PC-3 (cell line): ENCODE measurements around the gene SLC15A4. TPM values are rescaled to one million over a fixed set of nuclear protein-coding genes. Genes with fewer than 3 reads are reported as not detected.
"Not testable (repeated sequence)": the region's sequence is repeated elsewhere in the genome, so short reads cannot be mapped to it uniquely, and the experiment has no call there.

ENCODE experiments used
- ATAC-seq: fragments of 200-7000 bp; cut with Tn5 transposase; 2 replicates; pipeline ENCODE4 v1.9.1; 2020; ENCODE audit warnings: mild to moderate bottlenecking, moderate library complexity
- BruUV-seq: library from RNA; stranded (reverse); fragments of 400-500 nt; replicated peaks from 2 replicates; lab custom pipeline; 2021; lab: Mats Ljungman, UMichigan
- CTCF ChIA-PET: fragments of 300-600 bp; sonication (Branson Sonifier 250); formaldehyde crosslinking; loops from one replicate; lab custom pipeline; 2022; ENCODE audit warnings: antibody characterized with exemption; lab: Charles Lee
- POLR2A ChIA-PET: fragments of 300-600 bp; sonication (Branson Sonifier 250); formaldehyde crosslinking; loops from one replicate; lab custom pipeline; 2022; ENCODE audit warnings: antibody characterized with exemption; ENCODE audit not compliant: unreplicated experiment; lab: Charles Lee
- DNase-seq: peaks from one replicate; pipeline ENCODE4 v3.0.0-alpha.2; 2015
- H2AFZ ChIP-seq: fragments of 300-600 bp; sonication (generic); 2 replicates; pipeline ENCODE4 v1.6.0; 2016; ENCODE audit warnings: antibody characterized with exemption, low read length
- H3F3A ChIP-seq: fragments of 300-600 bp; sonication (generic); one replicate; pipeline ENCODE4 v1.6.0; 2017; ENCODE audit warnings: antibody characterized with exemption, low read length, control low read depth, mild to moderate bottlenecking; ENCODE audit not compliant: unreplicated experiment
- H3K27ac ChIP-seq: fragments of 300-600 bp; sonication (generic); 2 replicates; pipeline ENCODE4 v1.5.1; 2016; ENCODE audit warnings: mild to moderate bottlenecking, low read length
- H3K27me3 ChIP-seq: fragments of 300-600 bp; sonication (generic); 2 replicates; pipeline ENCODE4 v1.6.1; 2016; ENCODE audit warnings: low read length, mixed read lengths
- H3K36me3 ChIP-seq: fragments of 300-600 bp; sonication (generic); 2 replicates; pipeline ENCODE4 v1.6.1; 2016; ENCODE audit warnings: low read depth, mixed run types, low read length, mixed read lengths
- H3K4me1 ChIP-seq: fragments of 300-600 bp; sonication (generic); 2 replicates; pipeline ENCODE4 v1.5.1; 2016; ENCODE audit warnings: low read length; ENCODE audit not compliant: insufficient read depth
- H3K4me2 ChIP-seq: fragments of 300-600 bp; sonication (generic); 2 replicates; pipeline ENCODE4 v1.6.0; 2016; ENCODE audit warnings: low read length
- H3K4me3 ChIP-seq: fragments of 300-600 bp; sonication (generic); 2 replicates; pipeline ENCODE4 v1.5.1; 2016; ENCODE audit warnings: mild to moderate bottlenecking, low read length, mixed read lengths
- H3K79me2 ChIP-seq: fragments of 300-600 bp; sonication (generic); 2 replicates; pipeline ENCODE4 v1.6.1; 2017; ENCODE audit warnings: low read length, mixed read lengths
- H3K9ac ChIP-seq: fragments of 300-600 bp; sonication (generic); 2 replicates; pipeline ENCODE4 v1.6.0; 2016; ENCODE audit warnings: mild to moderate bottlenecking, low read length
- H3K9me2 ChIP-seq: fragments of 300-600 bp; sonication (generic); replicated peaks from 2 replicates; pipeline ENCODE4 v1.6.1; 2016; ENCODE audit warnings: mixed run types, low read length, mixed read lengths
- H3K9me3 ChIP-seq: fragments of 300-600 bp; sonication (generic); 2 replicates; pipeline ENCODE4 v1.6.1; 2016; ENCODE audit warnings: low read length, mixed read lengths
- H4K20me1 ChIP-seq: fragments of 300-600 bp; sonication (generic); 2 replicates; pipeline ENCODE4 v1.6.1; 2016; ENCODE audit warnings: low read length, mixed read lengths
- CTCF ChIP-seq: fragments of 300-600 bp; sonication (generic); conservative IDR thresholded peaks from 2 replicates; pipeline ENCODE4 v1.5.1; 2017; ENCODE audit warnings: antibody characterized with exemption, low read depth, mild to moderate bottlenecking, low read length
- EZH2 ChIP-seq: fragments of 300-600 bp; sonication (generic); IDR thresholded peaks from one replicate; pipeline ENCODE4 v1.6.1; 2017; ENCODE audit warnings: antibody characterized with exemption, mild to moderate bottlenecking, low read length; ENCODE audit not compliant: unreplicated experiment
- EZH2phosphoT487 ChIP-seq: fragments of 300-600 bp; sonication (generic); IDR thresholded peaks from 2 replicates; pipeline ENCODE4 v1.6.1; 2018; ENCODE audit warnings: mild to moderate bottlenecking, antibody characterized with exemption, low read length, borderline replicate concordance
- intact Hi-C: fragments of 100-400 bp; cut with micrococcal nuclease; formaldehyde crosslinking; loops from 2 replicates; pipeline ENCODE4 v1.9.0; 2023
- total RNA-seq: library from RNA; depleted of rRNA; stranded (reverse); fragments of >200 nt; gene quantifications from 2 replicates; pipeline ENCODE4 v1.2.3, GENCODE V29; 2014

SLC15A4 gene
- total RNA-seq, 1 experiment from 2014 or later, result 20.8 TPM

DNA sequence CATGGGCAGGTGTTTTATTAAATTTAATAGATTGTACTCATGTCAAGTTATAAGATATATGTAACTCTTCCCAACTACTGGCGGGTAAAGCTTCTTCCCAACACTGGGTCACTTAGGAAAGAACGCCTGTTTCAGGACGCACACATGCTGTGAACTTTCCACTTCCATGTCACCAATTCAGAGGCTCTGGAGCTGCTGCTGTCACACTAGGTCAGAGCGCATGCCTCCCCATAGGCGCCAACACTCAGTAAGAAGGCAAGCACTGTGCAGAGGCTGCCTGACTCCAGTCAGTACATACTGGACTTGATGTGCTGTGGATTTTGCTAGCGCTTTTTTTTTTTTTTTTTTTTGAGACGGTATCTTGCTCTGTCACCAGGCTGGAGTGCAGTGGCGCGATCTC, 17.2 kb downstream of the SLC15A4 start:
- no peaks in the 10 kb centered on the region for H3K9me3 ChIP-seq
- H3K4me1 ChIP-seq, result peaks cover 16% of the 10 kb centered on the region
- H4K20me1 ChIP-seq, result peaks cover 18% of the 10 kb centered on the region
- POLR2A ChIA-PET, result no interaction called here
- peaks cover 45% of the 10 kb centered on the region for H3K36me3 ChIP-seq
- no peak overlapping the region for H3K9ac ChIP-seq
- H3K27me3 ChIP-seq, result no peaks in the 10 kb centered on the region
- peaks cover 3% of the 10 kb centered on the region for H3F3A ChIP-seq
- H3K4me3 ChIP-seq, result no peak overlapping the region
- DNase-seq, result no peak
- ATAC-seq, result no peak
- no peak overlapping the region for H3K27ac ChIP-seq
- no peak for TF ChIP-seq EZH2
- no peak for TF ChIP-seq CTCF
- TF ChIP-seq EZH2phosphoT487, result no peak
- CTCF ChIA-PET, result no interaction called here
- peaks cover 46% of the 10 kb centered on the region for H3K79me2 ChIP-seq
- no TSS peak for BruUV-seq
- H3K9me2 ChIP-seq, result no peaks in the 10 kb centered on the region
- intact Hi-C loops, result no loop called here
- no peak overlapping the region for H3K4me2 ChIP-seq
- no peak overlapping the region for H2AFZ ChIP-seq

- CTCF ChIA-PET, BruUV-seq, H3K27ac ChIP-seq, H3K9me3 ChIP-seq, intact Hi-C loops, H3K9ac ChIP-seq, H3F3A ChIP-seq, H3K27me3 ChIP-seq, POLR2A ChIA-PET, H3K4me2 ChIP-seq, H2AFZ ChIP-seq, H3K4me3 ChIP-seq, H3K9me2 ChIP-seq, DNase-seq, ATAC-seq: not testable (repeated sequence)
- peaks cover 44% of the 10 kb centered on the region for H3K79me2 ChIP-seq
- peaks cover 19% of the 10 kb centered on the region for H4K20me1 ChIP-seq
- peaks cover 27% of the 10 kb centered on the region for H3K4me1 ChIP-seq
- peaks cover 55% of the 10 kb centered on the region for H3K36me3 ChIP-seq
Observed at GRCh38 chr12:128805406-128805805, 18.4 kb downstream of the SLC15A4 start.

GRCh38 chr12:128804762-128805161, 19.0 kb downstream of the SLC15A4 start:
- Histone ChIP-seq H2AFZ (no peak overlapping the region), H3K9me3 (no peaks in the 10 kb centered on the region), H3K9me2 (no peaks in the 10 kb centered on the region), H3F3A (peaks cover 3% of the 10 kb centered on the region), H3K79me2 (peaks cover 38% of the 10 kb centered on the region), H3K27me3 (no peaks in the 10 kb centered on the region), H3K4me2 (no peak overlapping the region), H3K4me1 (peaks cover 30% of the 10 kb centered on the region), H3K4me3 (no peak overlapping the region), H3K27ac (no peak overlapping the region), H3K36me3 (peaks cover 56% of the 10 kb centered on the region), H4K20me1 (peaks cover 19% of the 10 kb centered on the region), H3K9ac (no peak overlapping the region)
- no TSS peak for BruUV-seq
- no peak for ATAC-seq
- POLR2A ChIA-PET, result no interaction called here
- no peak for DNase-seq
- no peak for TF ChIP-seq EZH2
- CTCF ChIA-PET, result no interaction called here
- intact Hi-C loops, result no loop called here

- no peaks in the 10 kb centered on the region for H3K27me3 ChIP-seq
- H3K4me1 ChIP-seq, result peaks cover 30% of the 10 kb centered on the region
- CTCF ChIA-PET, result no interaction called here
- H3F3A ChIP-seq, result peaks cover 3% of the 10 kb centered on the region
- TF ChIP-seq EZH2phosphoT487 (no peak), CTCF (no peak), EZH2 (no peak)
- H3K27ac ChIP-seq, result no peak overlapping the region
- H3K4me2 ChIP-seq, result no peak overlapping the region
- H3K79me2 ChIP-seq, result peaks cover 37% of the 10 kb centered on the region
- intact Hi-C loops, result loop anchor here (2.0 kb wide), 1 partner anchor 13 kb away; no protein-coding TSS in a partner anchor
- BruUV-seq, result no TSS peak
- H2AFZ ChIP-seq, result no peak overlapping the region
- POLR2A ChIA-PET, result no interaction called here
- H3K36me3 ChIP-seq, result peaks cover 55% of the 10 kb centered on the region
- DNase-seq (no peak), ATAC-seq (no peak)
- H3K9me3 ChIP-seq, result no peaks in the 10 kb centered on the region
- H4K20me1 ChIP-seq, result peaks cover 19% of the 10 kb centered on the region
- H3K9me2 ChIP-seq, result no peaks in the 10 kb centered on the region
- H3K9ac ChIP-seq, result no peak overlapping the region
- H3K4me3 ChIP-seq, result no peak overlapping the region
Observed at GRCh38 chr12:128803788-128804187, 20.0 kb downstream of the SLC15A4 start.
